SK-N-SH (cell line): ENCODE results near the gene LYL1.

Experiments
- CTCF ChIP-seq: fragments of 200-600 bp; sonication (generic); IDR thresholded peaks from 2 replicates; pipeline ENCODE4 v1.6.1; 2017; ENCODE audit warnings: antibody characterized with exemption, mild to moderate bottlenecking, moderate library complexity
- EP300 ChIP-seq, 2 experiments: IDR thresholded peaks; 2 replicates each; pipeline versions ENCODE4 v1.4.0 to v1.6.1; 2012; ENCODE audit warnings: borderline replicate concordance in 1 of 2, low read depth in 1 of 2, low read length in 1 of 2
- MAX ChIP-seq: IDR thresholded peaks from 2 replicates; pipeline ENCODE4 v1.4.0; 2012; ENCODE audit warnings: low read depth
- REST ChIP-seq: IDR thresholded peaks from 2 replicates; pipeline ENCODE4 v1.6.1; 2012; ENCODE audit warnings: mild to moderate bottlenecking, low read depth, low read length, moderate library complexity

- no peak for TF ChIP-seq REST
- no peak for TF ChIP-seq MAX
- TF ChIP-seq CTCF = no peak
- no peak for TF ChIP-seq EP300 (IDR thresholded peaks at IDR 0.05; ENCODE audit: borderline replicate concordance in 1 of 2, low read depth in 1 of 2, low read length in 1 of 2)
Measured at GRCh38 chr19:13068085-13068846, 34.4 kb downstream of the LYL1 start.
